ENCODE measurements around the gene IL1RAPL1. TPM values are rescaled to one million over a fixed set of nuclear protein-coding genes. Genes with fewer than 3 reads are reported as not detected.
A peak's percentile ranks its signal among the peaks of the same experiment; 100 is the strongest.

The IL1RAPL1 gene
- total and polyA plus RNA-seq, 2 donors (not counting 3 experiments of a cell fraction or from before 2014, with no cell fraction given) = 0.79 to 1.3 TPM

- BruUV-seq (replicated peaks) = no TSS peak
- CTCF ChIA-PET = interaction anchor here (1.4 kb wide), 1 partner anchor 9 kb away, joined by 4 read pairs; no protein-coding TSS in a partner anchor
- DNase-seq (ENCODE audit: low read depth, low spot score) (no peak), FAIRE-seq (no peak)
- Histone ChIP-seq H3K27ac (ENCODE audit: insufficient read depth, low read depth, low read length) (no peak overlapping the region), H3K36me3 (ENCODE audit: control insufficient read depth in 2 of 2, extremely low read depth in 1 of 2, insufficient read depth in 2 of 2, low read length in 2 of 2) (no peaks in the 10 kb centered on the region), H3K4me1 (ENCODE audit: control insufficient read depth, extremely low read depth, insufficient read depth, low read length) (peaks cover 7% of the 10 kb centered on the region), H3K9me1 (replicated peaks; ENCODE audit: control insufficient read depth, extremely low read depth, insufficient read depth, low read length) (no peaks in the 10 kb centered on the region), H2AFZ (ENCODE audit: low read depth, low read length) (no peak overlapping the region), H4K20me1 (replicated peaks; ENCODE audit: control insufficient read depth, extremely low read depth, insufficient read depth, low read length) (no peaks in the 10 kb centered on the region), H3K79me2 (ENCODE audit: control insufficient read depth, insufficient read depth, low read length) (no peaks in the 10 kb centered on the region), H3K9ac (replicated peaks; ENCODE audit: extremely low read depth, insufficient read depth, low read length) (no peak overlapping the region), H3K4me3 (replicated peaks in 1 of 3; ENCODE audit: insufficient read depth in 1 of 3, low read depth in 1 of 3, low read length in 3 of 3) (no peak overlapping the region), H3K27me3 (ENCODE audit: control insufficient read depth in 2 of 2, insufficient read depth in 2 of 2, low read length in 2 of 2) (no peaks in the 10 kb centered on the region), H3K4me2 (ENCODE audit: insufficient read depth, low read length) (no peak overlapping the region), H3K9me3 (replicated peaks; ENCODE audit: control insufficient read depth, insufficient read depth, low read length) (no peaks in the 10 kb centered on the region)
- POLR2A ChIA-PET = no interaction called here
- intact Hi-C loops (cut with micrococcal nuclease) (loop anchor here (10.0 kb wide), 1 partner anchor 935 kb away; no protein-coding TSS in a partner anchor), dilution Hi-C loops (cut with MboI; ENCODE audit: extremely low pct_ligation_motif_present, low sequenced_read_pairs) (no loop called here)
- TF ChIP-seq JUN (IDR thresholded peaks at IDR 0.05; ENCODE audit: borderline replicate concordance, insufficient read depth, insufficient read length, low read depth) (no peak), GATA2 (IDR thresholded peaks at IDR 0.05; ENCODE audit: insufficient read depth, insufficient read length, low read depth, low read length) (no peak), MAX (IDR thresholded peaks at IDR 0.05; ENCODE audit: insufficient read depth, insufficient read length) (no peak)
Measured at GRCh38 chrX:29040160-29040559, 452.9 kb downstream of the IL1RAPL1 start.

- no TSS peak for BruUV-seq (replicated peaks)
- FAIRE-seq (peak; percentile 18), DNase-seq (ENCODE audit: low read depth, low spot score) (peak; percentile 1)
- H3K9me1 ChIP-seq (replicated peaks; ENCODE audit: control insufficient read depth, extremely low read depth, insufficient read depth, low read length) = no peaks in the 10 kb centered on the region
- POLR2A ChIA-PET = no interaction called here
- TF ChIP-seq JUN (IDR thresholded peaks at IDR 0.05; ENCODE audit: borderline replicate concordance, insufficient read depth, insufficient read length, low read depth) = no peak
- no peaks in the 10 kb centered on the region for H3K9me3 ChIP-seq (replicated peaks; ENCODE audit: control insufficient read depth, insufficient read depth, low read length)
- H2AFZ ChIP-seq (ENCODE audit: low read depth, low read length) = no peak overlapping the region
- no peaks in the 10 kb centered on the region for H3K79me2 ChIP-seq (ENCODE audit: control insufficient read depth, insufficient read depth, low read length)
- dilution Hi-C loops (cut with MboI; ENCODE audit: extremely low pct_ligation_motif_present, low sequenced_read_pairs) = no loop called here
- H3K36me3 ChIP-seq (ENCODE audit: control insufficient read depth in 2 of 2, extremely low read depth in 1 of 2, insufficient read depth in 2 of 2, low read length in 2 of 2) = no peaks in the 10 kb centered on the region
- no peaks in the 10 kb centered on the region for H4K20me1 ChIP-seq (replicated peaks; ENCODE audit: control insufficient read depth, extremely low read depth, insufficient read depth, low read length)
- no peak overlapping the region for H3K27ac ChIP-seq (ENCODE audit: insufficient read depth, low read depth, low read length)
- intact Hi-C loops (cut with micrococcal nuclease) = loop anchor here (10.0 kb wide), 1 partner anchor 938 kb away; no protein-coding TSS in a partner anchor
- CTCF ChIA-PET = no interaction called here
- peaks cover 7% of the 10 kb centered on the region for H3K4me1 ChIP-seq (ENCODE audit: control insufficient read depth, extremely low read depth, insufficient read depth, low read length)
- no peak overlapping the region for H3K4me3 ChIP-seq (replicated peaks in 1 of 3; ENCODE audit: insufficient read depth in 1 of 3, low read depth in 1 of 3, low read length in 3 of 3)
- no peak overlapping the region for H3K4me2 ChIP-seq (ENCODE audit: insufficient read depth, low read length)
- H3K27me3 ChIP-seq (ENCODE audit: control insufficient read depth in 2 of 2, insufficient read depth in 2 of 2, low read length in 2 of 2) = no peaks in the 10 kb centered on the region
- H3K9ac ChIP-seq (replicated peaks; ENCODE audit: extremely low read depth, insufficient read depth, low read length) = no peak overlapping the region
Measured at GRCh38 chrX:29042341-29042740, 455.1 kb downstream of the IL1RAPL1 start.

All from endothelial cell of umbilical vein (primary cell).